Glutamatergic neuron (in vitro differentiated cells): Measurements from ENCODE around the gene ZC4H2. TPM values are rescaled to one million over a fixed set of nuclear protein-coding genes. Genes with fewer than 3 reads are reported as not detected.
"Not testable (repeated sequence)": the region's sequence is repeated elsewhere in the genome, so short reads cannot be mapped to it uniquely, and the experiment has no call there.

ENCODE experiments used
- DNase-seq: peaks from one replicate; pipeline ENCODE4 v3.0.0; 2022
- H3K27ac Mint-ChIP-seq: one replicate; pipeline ENCODE4 v1.8.0; 2020; ENCODE audit warnings: mild to moderate bottlenecking, mixed read lengths, inconsistent platforms; ENCODE audit not compliant: unreplicated experiment
- H3K27me3 Mint-ChIP-seq: one replicate; pipeline ENCODE4 v1.8.0; 2020; ENCODE audit warnings: mild to moderate bottlenecking, moderate library complexity, mixed read lengths, inconsistent platforms; ENCODE audit not compliant: unreplicated experiment
- H3K36me3 Mint-ChIP-seq: one replicate; pipeline ENCODE4 v1.8.0; 2020; ENCODE audit warnings: mild to moderate bottlenecking, mixed read lengths, inconsistent platforms; ENCODE audit not compliant: unreplicated experiment
- H3K4me1 Mint-ChIP-seq: one replicate; pipeline ENCODE4 v1.8.0; 2020; ENCODE audit warnings: mild to moderate bottlenecking, low read depth, mixed read lengths, inconsistent platforms; ENCODE audit not compliant: unreplicated experiment
- H3K4me3 Mint-ChIP-seq: one replicate; pipeline ENCODE4 v1.8.0; 2020; ENCODE audit warnings: mild to moderate bottlenecking, mixed read lengths, inconsistent platforms; ENCODE audit not compliant: unreplicated experiment
- H3K9me3 Mint-ChIP-seq: one replicate; pipeline ENCODE4 v1.8.0; 2020; ENCODE audit warnings: mild to moderate bottlenecking, moderate library complexity, mixed read lengths, inconsistent platforms; ENCODE audit not compliant: unreplicated experiment
- long read RNA-seq: library from polyadenylated mRNA; unstranded; transcript quantifications from one replicate; pipeline ENCODE4 v2.0.0, GENCODE V29; 2020; ENCODE audit not compliant: unreplicated experiment
- total RNA-seq: library from RNA; stranded (reverse); fragmentation: NEBNext Ultra II Directional; extraction: Animal tissue kit (Norgen Biotek cat#: 25700); gene quantifications from one replicate; pipeline ENCODE4 v1.2.1, GENCODE V29; 2021; ENCODE audit not compliant: unreplicated experiment
- TF ChIP-seq, protein P1 (sequence below): fragments of 200-600 bp; sonication (generic); IDR thresholded peaks from one replicate; pipeline ENCODE4 v1.5.0; 2021; ENCODE audit not compliant: partially characterized antibody, unreplicated experiment

ZC4H2 gene, protein sequence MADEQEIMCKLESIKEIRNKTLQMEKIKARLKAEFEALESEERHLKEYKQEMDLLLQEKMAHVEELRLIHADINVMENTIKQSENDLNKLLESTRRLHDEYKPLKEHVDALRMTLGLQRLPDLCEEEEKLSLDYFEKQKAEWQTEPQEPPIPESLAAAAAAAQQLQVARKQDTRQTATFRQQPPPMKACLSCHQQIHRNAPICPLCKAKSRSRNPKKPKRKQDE
- total RNA-seq = 48.0 TPM
- long read RNA-seq, transcript ZC4H2-202 (5 exons, 2,184 nt) = major isoform, 51 of 60 reads
- long read RNA-seq, partial matches to known transcripts = 4 of 60 reads
- long read RNA-seq, other reads (novel, unspliced or antisense) = 5 of 60 reads

DNA sequence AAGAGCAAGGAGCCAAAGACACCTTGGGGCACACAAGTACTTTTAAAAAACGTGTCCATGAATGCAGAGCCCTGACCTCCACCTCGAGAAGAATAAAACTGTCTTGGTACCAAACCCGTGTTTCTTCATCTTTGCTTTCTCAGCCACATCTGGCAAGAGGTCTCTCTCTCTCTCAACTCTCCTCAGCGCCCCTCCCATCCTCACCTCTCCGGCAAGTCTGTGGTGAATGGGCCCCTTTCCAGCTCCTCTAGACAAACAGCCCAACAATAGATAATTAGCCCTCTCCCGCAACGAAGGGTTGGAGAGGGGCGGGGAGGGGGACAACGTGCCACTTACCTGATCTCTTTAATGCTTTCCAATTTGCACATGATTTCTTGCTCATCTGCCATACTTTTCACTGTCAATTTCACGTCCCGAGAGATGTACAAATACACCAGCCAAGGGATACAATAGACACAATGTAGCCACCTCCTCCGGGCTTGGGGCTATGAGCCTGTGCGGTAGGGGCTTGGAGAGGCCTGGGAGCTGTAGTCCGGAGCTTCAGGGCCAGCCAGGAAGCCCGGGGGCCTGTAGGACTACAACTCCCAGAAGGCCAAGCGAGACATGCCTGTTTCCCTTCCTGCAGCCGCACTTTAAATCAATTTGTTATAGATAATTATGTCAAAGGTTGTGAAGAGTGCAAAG lies at the start of gene ZC4H2:
ZC4H2 (minus strand) TSS at position 462 of the 684 bp plus-strand sequence; CDS start at position 389, 73 bp downstream.
- peaks cover 9% of the 10 kb centered on the region for H3K9me3 Mint-ChIP-seq
- H3K4me3 Mint-ChIP-seq = peak within 1 kb of the TSS; percentile 94
- TF ChIP-seq, protein P1, sequence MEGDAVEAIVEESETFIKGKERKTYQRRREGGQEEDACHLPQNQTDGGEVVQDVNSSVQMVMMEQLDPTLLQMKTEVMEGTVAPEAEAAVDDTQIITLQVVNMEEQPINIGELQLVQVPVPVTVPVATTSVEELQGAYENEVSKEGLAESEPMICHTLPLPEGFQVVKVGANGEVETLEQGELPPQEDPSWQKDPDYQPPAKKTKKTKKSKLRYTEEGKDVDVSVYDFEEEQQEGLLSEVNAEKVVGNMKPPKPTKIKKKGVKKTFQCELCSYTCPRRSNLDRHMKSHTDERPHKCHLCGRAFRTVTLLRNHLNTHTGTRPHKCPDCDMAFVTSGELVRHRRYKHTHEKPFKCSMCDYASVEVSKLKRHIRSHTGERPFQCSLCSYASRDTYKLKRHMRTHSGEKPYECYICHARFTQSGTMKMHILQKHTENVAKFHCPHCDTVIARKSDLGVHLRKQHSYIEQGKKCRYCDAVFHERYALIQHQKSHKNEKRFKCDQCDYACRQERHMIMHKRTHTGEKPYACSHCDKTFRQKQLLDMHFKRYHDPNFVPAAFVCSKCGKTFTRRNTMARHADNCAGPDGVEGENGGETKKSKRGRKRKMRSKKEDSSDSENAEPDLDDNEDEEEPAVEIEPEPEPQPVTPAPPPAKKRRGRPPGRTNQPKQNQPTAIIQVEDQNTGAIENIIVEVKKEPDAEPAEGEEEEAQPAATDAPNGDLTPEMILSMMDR = no peak
- H3K36me3 Mint-ChIP-seq = peaks cover 18% of the 10 kb centered on the region
- DNase-seq = peak; percentile 74
- H3K4me1 Mint-ChIP-seq = no peaks in the 10 kb centered on the region
- H3K27ac Mint-ChIP-seq = peak within 1 kb of the TSS; percentile 95
- H3K27me3 Mint-ChIP-seq = peaks cover 4% of the 10 kb centered on the region

DNA sequence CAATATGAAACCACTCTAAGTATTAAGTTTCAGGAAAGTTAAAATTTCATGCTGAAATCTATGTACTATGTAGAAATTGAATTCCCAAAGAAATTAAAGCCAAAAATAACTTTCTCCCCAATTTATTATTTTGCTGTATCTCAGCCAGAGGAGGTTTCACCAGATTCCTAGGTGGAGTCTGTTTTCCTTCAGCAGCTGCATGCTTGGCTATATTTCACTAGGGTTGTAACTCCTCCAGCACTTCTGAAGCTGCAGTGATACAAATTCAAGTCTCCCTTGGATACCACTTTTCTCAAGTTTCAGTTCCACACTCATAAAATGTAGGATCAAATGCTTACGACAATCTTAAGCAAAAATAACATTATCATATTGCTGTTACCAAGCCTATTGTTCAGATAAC lies 41.2 kb upstream of the ZC4H2 start:
- TF ChIP-seq, protein P1 = no peak
- no peaks in the 10 kb centered on the region for H3K36me3 Mint-ChIP-seq
- H3K4me3 Mint-ChIP-seq = no peak overlapping the region
- no peaks in the 10 kb centered on the region for H3K4me1 Mint-ChIP-seq
- H3K9me3 Mint-ChIP-seq = peaks cover under 1% of the 10 kb centered on the region
- no peak overlapping the region for H3K27ac Mint-ChIP-seq
- no peak for DNase-seq
- H3K27me3 Mint-ChIP-seq = no peaks in the 10 kb centered on the region

DNA sequence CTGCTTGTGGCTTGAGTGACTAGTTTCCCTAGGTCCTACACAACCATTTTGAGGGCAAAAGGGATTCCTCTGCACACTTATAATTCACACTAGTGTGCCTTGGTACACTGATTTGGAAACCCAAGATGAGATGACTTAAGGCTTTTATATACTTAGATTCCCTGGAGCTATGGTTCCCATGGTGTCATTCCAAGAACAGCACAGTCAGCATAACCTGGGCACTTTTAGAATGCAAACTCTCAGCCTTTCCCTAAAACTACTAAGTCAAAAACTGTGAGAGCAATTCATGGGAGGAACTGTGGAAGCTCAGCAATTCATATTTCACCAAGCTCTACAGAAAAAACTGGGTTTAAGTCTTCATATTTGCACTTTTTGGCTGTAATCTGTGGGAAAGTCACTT lies 38.0 kb upstream of the ZC4H2 start:
- no peak overlapping the region for H3K27ac Mint-ChIP-seq
- H3K9me3 Mint-ChIP-seq = no peaks in the 10 kb centered on the region
- H3K27me3 Mint-ChIP-seq = no peaks in the 10 kb centered on the region
- DNase-seq = no peak
- TF ChIP-seq, protein P1 = no peak
- no peak overlapping the region for H3K4me3 Mint-ChIP-seq
- H3K4me1 Mint-ChIP-seq = no peaks in the 10 kb centered on the region
- no peaks in the 10 kb centered on the region for H3K36me3 Mint-ChIP-seq

DNA sequence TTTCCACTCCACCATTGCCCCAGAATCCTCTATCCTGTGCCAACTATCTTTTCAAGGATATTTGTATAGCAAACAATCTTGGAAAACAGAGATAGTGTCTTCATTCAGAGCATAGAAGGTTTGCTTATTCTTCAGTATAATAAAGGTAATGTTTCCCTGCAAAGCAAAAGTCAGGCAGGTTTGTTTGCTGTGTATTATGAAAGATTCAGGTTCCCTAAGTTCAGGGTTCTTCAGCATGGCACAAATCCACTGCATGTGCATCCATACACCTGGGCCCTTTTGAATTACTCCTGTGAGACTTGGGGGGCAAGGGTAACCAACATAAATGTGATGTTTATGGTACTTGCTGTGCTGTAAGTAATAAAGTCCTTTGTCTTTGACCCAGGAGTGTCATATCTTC lies 33.2 kb upstream of the ZC4H2 start:
- no peak overlapping the region for H3K4me3 Mint-ChIP-seq
- no peak for DNase-seq
- H3K27me3 Mint-ChIP-seq = no peaks in the 10 kb centered on the region
- H3K4me1 Mint-ChIP-seq = no peaks in the 10 kb centered on the region
- TF ChIP-seq, protein P1 = no peak
- H3K9me3 Mint-ChIP-seq = no peaks in the 10 kb centered on the region
- H3K36me3 Mint-ChIP-seq = no peaks in the 10 kb centered on the region
- no peak overlapping the region for H3K27ac Mint-ChIP-seq

DNA sequence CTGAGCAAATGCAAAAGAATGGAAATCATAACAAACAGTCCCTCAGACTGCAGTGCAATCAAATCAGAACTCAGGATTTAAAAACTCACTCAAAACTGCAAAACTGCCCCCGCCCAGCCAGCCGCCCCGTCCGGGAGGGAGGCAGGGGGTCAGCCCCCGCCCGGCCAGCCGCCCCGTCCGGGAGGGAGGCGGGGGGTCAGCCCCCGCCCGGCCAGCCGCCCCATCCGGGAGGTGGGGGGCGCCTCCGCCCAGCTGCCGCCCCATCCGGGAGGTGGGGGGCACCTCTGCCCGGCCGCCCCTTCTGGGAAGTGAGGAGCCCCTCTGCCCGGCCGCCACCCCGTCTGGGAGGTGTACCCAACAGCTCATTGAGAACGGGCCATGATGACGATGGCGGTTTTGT lies 26.0 kb upstream of the ZC4H2 start:
- H3K27me3 Mint-ChIP-seq, DNase-seq, H3K27ac Mint-ChIP-seq, H3K36me3 Mint-ChIP-seq, H3K9me3 Mint-ChIP-seq, H3K4me1 Mint-ChIP-seq, H3K4me3 Mint-ChIP-seq: not testable (repeated sequence)
